Neural cell (in vitro differentiated cells): ENCODE measurements around the gene SEBOX.

ENCODE experiments used
- CTCF ChIP-seq: fragments of 450-650 bp; IDR thresholded peaks from 2 replicates; pipeline ENCODE4 v1.5.1; 2014; ENCODE audit warnings: antibody characterized with exemption, mild to moderate bottlenecking, moderate library complexity; ENCODE audit not compliant: poor library complexity, severe bottlenecking
- POLR2AphosphoS5 ChIP-seq: IDR thresholded peaks from 2 replicates; pipeline ENCODE4 v1.6.1; 2012

DNA sequence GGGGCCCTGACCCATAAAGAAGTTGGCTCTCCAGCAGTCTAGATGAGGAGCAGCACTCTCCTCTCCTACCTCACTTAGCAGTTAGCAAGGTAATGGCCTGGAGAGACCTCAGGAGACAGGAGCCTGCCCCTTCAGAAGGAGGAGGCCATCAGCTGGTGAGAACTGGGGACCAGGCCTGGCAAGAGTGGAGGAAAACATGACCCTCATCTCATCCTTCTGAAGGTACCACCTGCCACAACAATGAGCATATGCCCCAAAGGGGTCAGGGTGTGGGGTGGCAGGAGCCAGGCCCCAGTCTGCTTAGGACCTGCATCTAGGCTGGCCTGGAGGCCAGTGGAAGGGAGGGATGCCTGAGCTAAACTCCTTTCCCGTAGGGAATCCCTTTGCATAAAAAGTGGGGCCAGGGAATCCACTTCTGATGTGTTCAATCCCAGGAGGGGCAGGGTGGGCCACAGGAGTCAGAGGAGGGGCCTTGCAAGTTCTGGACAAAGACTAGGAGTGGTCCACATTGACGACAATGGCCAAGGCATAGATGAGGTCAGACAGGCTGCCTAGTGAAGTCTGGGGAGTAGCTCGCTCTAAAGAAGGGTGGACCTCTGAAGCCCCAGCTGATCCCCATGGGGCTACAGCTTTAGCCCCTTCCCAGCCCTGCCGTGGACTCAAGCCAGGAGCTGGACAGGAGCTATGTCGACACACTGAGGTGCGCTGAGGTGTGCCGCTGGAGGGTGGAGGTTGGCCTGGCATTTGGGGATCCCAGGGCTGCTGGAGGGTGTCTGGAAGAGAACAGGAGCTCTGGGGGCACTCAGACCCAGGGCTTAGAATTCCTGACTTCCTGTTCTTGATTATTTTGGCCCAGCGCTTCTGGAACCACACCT lies 986 bp downstream of the SEBOX start:
- no peak for TF ChIP-seq POLR2AphosphoS5
- TF ChIP-seq CTCF, result no peak
